ENCODE measurements around the gene ZNF526. TPM values are rescaled to one million over a fixed set of nuclear protein-coding genes. Genes with fewer than 3 reads are reported as not detected.

Gene ZNF526
- total and polyA plus RNA-seq, 2 experiments from 2014 or later, result 8.8 to 9.2 TPM

DNA sequence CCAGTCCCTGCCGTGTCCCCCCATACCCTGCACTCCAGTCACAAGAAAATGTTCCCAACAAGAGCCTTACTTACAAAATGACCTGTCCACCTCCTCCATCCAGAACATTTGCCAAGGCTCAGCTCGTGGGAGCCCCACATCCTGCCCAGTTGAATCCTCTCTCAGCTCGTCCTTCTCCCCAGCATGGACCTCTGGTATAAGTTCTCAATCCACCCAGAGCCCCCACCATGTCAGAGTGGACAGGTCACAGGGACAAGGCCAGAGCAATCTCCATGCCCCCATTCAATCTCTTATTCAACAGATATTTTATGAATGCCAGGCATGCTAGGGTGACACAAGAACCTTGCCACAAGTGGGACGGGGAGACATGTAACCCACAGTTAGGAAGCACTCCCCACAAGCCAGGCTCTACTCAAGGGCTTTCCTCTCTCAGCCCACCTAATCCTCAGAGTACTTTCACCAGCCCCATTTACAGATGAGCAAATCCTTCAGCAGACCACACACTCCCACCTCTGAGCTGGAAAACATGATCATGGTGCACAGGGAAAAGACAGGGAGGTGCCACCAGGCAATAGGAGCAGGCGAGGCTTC lies 17.7 kb upstream of the ZNF526 start:
- Histone ChIP-seq H3K27ac (no peak overlapping the region), H3K36me3 (peaks cover 41% of the 10 kb centered on the region), H3K4me3 (no peak overlapping the region), H3K9me3 (ENCODE audit: low read depth) (no peaks in the 10 kb centered on the region), H3K4me1 (ENCODE audit: low read depth) (no peaks in the 10 kb centered on the region), H3K27me3 (no peaks in the 10 kb centered on the region)
- TF ChIP-seq, protein P1, sequence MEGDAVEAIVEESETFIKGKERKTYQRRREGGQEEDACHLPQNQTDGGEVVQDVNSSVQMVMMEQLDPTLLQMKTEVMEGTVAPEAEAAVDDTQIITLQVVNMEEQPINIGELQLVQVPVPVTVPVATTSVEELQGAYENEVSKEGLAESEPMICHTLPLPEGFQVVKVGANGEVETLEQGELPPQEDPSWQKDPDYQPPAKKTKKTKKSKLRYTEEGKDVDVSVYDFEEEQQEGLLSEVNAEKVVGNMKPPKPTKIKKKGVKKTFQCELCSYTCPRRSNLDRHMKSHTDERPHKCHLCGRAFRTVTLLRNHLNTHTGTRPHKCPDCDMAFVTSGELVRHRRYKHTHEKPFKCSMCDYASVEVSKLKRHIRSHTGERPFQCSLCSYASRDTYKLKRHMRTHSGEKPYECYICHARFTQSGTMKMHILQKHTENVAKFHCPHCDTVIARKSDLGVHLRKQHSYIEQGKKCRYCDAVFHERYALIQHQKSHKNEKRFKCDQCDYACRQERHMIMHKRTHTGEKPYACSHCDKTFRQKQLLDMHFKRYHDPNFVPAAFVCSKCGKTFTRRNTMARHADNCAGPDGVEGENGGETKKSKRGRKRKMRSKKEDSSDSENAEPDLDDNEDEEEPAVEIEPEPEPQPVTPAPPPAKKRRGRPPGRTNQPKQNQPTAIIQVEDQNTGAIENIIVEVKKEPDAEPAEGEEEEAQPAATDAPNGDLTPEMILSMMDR (IDR thresholded peaks at IDR 0.05; ENCODE audit: low read depth, low read length), result no peak
- no peak for DNase-seq (ENCODE audit: low read depth in 1 of 2, low spot score in 1 of 2)

DNA sequence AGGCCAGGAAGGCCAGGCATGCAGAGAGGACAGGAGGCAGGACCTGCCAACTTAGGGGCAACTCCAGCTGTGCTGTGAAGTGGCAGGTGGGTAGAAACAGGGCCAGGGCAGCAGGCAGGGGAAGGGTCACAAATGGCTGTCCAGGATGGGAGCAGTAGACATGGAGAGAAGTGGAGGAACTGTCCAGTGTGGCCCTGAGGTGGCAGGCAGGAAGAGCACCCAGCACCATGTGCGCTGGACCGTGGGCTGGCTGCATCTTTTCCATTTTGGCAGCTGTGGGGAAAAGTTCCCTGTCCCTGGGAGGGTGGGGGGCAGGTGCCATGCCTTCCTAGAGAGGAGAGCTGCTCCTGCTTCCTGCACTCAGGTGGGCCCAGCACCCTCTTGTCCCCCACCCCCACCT lies 16.4 kb upstream of the ZNF526 start:
- Histone ChIP-seq H3K27me3 (no peaks in the 10 kb centered on the region), H3K27ac (no peak overlapping the region), H3K36me3 (peaks cover 40% of the 10 kb centered on the region), H3K4me3 (no peak overlapping the region), H3K4me1 (ENCODE audit: low read depth) (no peaks in the 10 kb centered on the region), H3K9me3 (ENCODE audit: low read depth) (no peaks in the 10 kb centered on the region)
- DNase-seq (ENCODE audit: low read depth in 1 of 2, low spot score in 1 of 2), result no peak
- TF ChIP-seq, protein P1 (IDR thresholded peaks at IDR 0.05; ENCODE audit: low read depth, low read length), result no peak

DNA sequence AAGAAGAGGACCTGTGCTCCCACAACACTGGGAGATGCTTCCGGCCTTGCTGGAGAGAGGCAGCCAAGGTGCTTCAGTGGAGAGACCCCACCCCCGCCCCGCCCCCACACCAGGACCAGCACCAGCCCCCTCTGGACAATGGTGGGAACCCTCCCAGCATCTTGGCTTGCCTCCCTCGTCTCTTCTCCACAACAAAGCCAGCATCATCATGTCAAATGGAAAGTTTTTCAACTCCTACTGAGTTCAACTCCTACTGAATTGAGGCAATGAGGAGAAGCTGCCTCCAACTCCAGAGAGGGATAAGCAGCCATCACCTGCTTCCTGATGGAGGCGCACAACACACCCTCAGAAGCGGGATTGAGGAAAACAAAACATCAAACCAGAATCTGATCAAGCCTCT lies 15.4 kb upstream of the ZNF526 start:
- DNase-seq (ENCODE audit: low read depth in 1 of 2, low spot score in 1 of 2), result no peak
- Histone ChIP-seq H3K4me1 (ENCODE audit: low read depth) (no peaks in the 10 kb centered on the region), H3K27me3 (no peaks in the 10 kb centered on the region), H3K4me3 (no peak overlapping the region), H3K9me3 (ENCODE audit: low read depth) (no peaks in the 10 kb centered on the region), H3K27ac (no peak overlapping the region), H3K36me3 (peaks cover 40% of the 10 kb centered on the region)
- TF ChIP-seq, protein P1 (IDR thresholded peaks at IDR 0.05; ENCODE audit: low read depth, low read length), result no peak

DNA sequence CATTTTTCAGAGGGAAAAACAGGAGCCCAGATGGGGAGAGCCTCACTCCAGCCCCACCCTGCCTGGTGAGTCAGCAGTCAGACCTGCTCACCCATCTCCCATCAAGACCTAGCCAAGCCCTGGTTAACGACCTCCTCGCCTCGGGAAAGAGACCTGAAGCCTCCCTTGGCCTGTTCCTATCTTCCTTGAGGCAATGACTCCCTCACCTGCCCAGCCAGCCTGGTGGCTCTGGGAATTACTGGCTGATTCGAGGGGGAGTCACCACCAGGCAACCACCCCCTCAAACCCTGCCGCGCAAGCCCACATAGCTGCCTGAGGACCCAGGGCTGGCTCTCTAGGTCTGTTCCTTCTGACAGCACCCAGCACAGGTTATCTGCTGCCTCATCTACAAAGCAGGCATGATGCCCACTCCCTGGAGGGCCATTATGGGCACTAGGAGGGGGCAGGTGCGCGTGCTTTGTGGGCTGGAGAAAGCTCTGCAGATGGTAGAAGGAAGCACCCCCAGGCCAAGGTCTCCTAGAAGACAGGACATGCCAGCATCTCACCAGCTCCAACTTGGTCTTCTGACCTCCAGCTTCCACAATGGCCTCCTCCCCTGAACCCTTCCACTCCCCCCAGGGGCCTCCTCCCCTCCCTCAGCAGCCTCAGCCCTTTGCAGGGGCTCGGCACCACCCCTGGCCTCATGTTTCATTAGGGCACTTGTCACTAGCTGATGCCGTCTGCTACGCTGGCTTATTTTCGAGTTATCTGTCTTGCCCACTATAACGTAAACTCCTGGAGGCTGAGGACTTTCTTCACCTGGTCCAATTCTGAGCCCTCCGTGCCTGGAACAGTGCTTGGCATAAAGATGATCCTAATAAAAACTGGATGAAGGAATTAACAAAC lies 13.0 kb upstream of the ZNF526 start:
- no peak for DNase-seq (ENCODE audit: low read depth in 1 of 2, low spot score in 1 of 2)
- no peak overlapping the region for H3K4me3 ChIP-seq
- H3K27me3 ChIP-seq, result no peaks in the 10 kb centered on the region
- H3K36me3 ChIP-seq, result peaks cover 45% of the 10 kb centered on the region
- H3K9me3 ChIP-seq (ENCODE audit: low read depth), result no peaks in the 10 kb centered on the region
- no peaks in the 10 kb centered on the region for H3K4me1 ChIP-seq (ENCODE audit: low read depth)
- no peak overlapping the region for H3K27ac ChIP-seq
- TF ChIP-seq, protein P1 (IDR thresholded peaks at IDR 0.05; ENCODE audit: low read depth, low read length), result no peak

DNA sequence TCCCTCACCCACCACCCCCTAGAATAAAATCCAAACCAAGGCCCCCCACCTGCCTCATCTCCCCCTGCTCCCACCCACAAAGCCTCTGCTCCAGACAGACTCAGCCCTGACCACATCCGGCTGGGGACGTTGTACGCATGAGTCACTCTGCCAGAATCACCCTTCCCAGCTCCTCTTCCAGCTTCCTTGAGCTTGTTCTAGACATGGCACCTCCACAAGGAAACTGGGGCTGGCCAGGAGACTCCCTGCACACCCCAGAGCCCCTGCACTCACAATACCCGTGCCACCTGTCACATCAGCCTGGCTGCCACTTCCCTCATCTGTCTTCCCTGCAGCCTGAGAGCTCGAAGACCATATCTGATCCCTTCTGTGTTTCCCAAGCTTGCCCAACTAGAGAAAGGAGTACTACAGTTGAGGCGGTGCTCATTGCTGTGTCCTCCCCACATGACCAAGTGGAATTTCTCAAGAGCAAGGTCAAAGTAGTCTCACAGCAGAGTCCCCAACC lies 12.3 kb upstream of the ZNF526 start:
- H3K4me1 ChIP-seq (ENCODE audit: low read depth), result no peaks in the 10 kb centered on the region
- H3K36me3 ChIP-seq, result peaks cover 46% of the 10 kb centered on the region
- H3K4me3 ChIP-seq, result no peak overlapping the region
- H3K27me3 ChIP-seq, result no peaks in the 10 kb centered on the region
- peak in 1 of 2 donors; percentile 72 for DNase-seq (ENCODE audit: low read depth in 1 of 2, low spot score in 1 of 2)
- no peaks in the 10 kb centered on the region for H3K9me3 ChIP-seq (ENCODE audit: low read depth)
- TF ChIP-seq, protein P1 (IDR thresholded peaks at IDR 0.05; ENCODE audit: low read depth, low read length), result no peak
- H3K27ac ChIP-seq, result no peak overlapping the region
